Fibroblast of the aortic adventitia (primary cell): ENCODE data around the gene URB2. TPM values are rescaled to one million over a fixed set of nuclear protein-coding genes. Genes with fewer than 3 reads are reported as not detected.

Experiments used
- DNase-seq: peaks from one replicate; pipeline ENCODE4 v3.0.0-alpha.2; 2010; ENCODE audit warnings: low read depth
- H3K4me3 ChIP-seq: 2 replicates; pipeline ENCODE4 v1.5.1; 2011; ENCODE audit warnings: low read depth, mild to moderate bottlenecking, control low read depth, low read length, moderate library complexity
- total RNA-seq: library from RNA; depleted of rRNA; stranded (reverse); fragments of >200 nt; gene quantifications from 2 replicates; pipeline ENCODE4 v1.2.3, GENCODE V29; 2012; ENCODE audit warnings: low replicate concordance
- TF ChIP-seq, protein P1 (sequence below): IDR thresholded peaks from 2 replicates; pipeline ENCODE4 v1.5.1; 2011; ENCODE audit warnings: mild to moderate bottlenecking, low read length, control low read depth, inconsistent platforms; ENCODE audit not compliant: insufficient read depth

The URB2 gene
- total RNA-seq, 1 donor = 9.6 TPM

DNA sequence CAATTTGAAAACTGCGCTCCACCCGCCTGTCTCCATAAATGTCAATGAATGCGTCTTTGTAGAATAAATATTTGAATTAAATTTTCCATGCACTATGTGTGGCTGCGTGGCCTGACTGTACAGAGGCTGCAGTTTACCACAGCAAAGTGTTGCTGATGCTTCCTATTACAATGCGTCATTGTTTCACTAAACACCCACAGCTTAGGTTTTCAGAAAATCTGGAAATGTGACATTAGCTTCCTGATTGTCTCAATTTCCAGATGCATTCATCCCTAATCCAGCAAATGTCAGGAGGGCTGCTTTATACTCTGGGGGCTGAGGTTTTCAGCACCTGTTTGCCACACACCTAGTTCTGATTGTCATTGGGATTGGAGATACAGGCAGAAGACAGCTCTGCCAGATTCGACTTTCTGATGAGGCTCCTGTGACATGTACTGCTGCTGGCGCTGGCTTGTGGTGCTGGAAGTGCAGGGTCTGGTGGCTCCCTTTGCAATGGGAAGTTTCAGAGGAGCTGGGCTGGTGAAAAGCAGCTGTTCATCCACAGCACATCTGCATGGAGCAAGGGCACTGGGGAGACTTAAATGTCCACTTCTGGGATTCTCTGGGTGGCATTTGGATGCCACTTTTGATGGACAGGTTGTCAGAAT, 40.0 kb downstream of the URB2 start:
- TF ChIP-seq, protein P1, sequence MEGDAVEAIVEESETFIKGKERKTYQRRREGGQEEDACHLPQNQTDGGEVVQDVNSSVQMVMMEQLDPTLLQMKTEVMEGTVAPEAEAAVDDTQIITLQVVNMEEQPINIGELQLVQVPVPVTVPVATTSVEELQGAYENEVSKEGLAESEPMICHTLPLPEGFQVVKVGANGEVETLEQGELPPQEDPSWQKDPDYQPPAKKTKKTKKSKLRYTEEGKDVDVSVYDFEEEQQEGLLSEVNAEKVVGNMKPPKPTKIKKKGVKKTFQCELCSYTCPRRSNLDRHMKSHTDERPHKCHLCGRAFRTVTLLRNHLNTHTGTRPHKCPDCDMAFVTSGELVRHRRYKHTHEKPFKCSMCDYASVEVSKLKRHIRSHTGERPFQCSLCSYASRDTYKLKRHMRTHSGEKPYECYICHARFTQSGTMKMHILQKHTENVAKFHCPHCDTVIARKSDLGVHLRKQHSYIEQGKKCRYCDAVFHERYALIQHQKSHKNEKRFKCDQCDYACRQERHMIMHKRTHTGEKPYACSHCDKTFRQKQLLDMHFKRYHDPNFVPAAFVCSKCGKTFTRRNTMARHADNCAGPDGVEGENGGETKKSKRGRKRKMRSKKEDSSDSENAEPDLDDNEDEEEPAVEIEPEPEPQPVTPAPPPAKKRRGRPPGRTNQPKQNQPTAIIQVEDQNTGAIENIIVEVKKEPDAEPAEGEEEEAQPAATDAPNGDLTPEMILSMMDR = no peak
- no peak for DNase-seq
- H3K4me3 ChIP-seq = no peak overlapping the region

DNA sequence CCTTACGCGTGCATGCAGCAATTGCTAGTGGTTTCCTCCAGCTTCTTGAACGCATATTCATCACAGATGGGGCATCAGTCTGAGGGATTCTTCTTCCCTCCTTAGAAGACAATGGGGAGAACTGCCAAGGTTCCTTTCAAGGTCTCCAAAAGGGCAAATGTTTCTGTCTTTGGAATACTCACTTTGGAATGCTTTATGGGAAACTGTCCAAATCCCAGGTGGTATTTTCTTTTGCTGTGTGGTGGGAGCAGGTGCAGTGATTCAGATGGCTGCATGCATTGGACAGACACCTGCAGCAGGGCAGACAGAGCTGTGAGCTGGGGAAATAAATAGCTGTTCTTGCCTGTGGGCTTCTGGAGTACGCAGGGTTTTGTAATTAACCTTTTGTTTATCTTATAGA, 40.5 kb downstream of the URB2 start:
- DNase-seq = no peak
- no peak overlapping the region for H3K4me3 ChIP-seq
- TF ChIP-seq, protein P1 = no peak

DNA sequence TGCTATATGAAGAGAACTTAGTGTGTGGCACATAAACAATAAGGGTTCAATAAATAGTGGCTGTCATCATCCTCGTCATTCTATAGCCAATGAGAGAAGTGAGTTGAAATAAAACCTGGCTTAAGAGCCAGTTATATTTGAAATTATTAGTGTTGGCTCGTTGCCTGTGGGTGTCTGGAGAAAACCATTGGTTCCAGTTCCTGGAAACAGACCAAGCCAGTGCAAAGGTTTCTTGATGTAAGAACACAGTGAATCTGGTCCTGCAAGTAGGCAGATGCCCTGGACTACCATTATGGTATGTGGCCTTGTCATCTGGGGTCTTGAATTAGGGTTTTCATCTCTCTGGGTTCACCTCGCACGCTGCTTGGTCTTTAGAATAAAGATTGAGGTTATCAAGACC, 43.3 kb downstream of the URB2 start:
- peak; percentile 38 for DNase-seq
- TF ChIP-seq, protein P1 = no peak
- H3K4me3 ChIP-seq = no peak overlapping the region

DNA sequence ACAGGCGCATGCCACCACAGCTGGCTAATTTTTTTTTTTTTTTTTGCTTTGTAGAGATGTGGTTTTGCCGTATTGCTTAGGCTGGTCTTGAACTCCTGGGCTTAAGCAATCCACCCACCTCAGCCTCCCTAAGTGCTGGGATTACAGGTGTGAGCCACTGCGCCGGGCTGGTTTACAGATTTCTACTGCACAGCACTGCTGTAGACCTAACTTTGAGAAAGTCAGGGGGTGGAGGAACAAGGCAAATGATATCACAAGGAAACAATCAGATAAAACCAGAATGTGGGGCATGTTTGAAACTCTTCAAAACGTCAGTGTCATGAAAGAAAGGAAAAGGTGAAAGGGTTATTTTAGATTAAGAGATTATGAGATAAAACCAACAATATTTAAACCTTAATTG, 45.3 kb downstream of the URB2 start:
- no peak overlapping the region for H3K4me3 ChIP-seq
- TF ChIP-seq, protein P1 = no peak
- no peak for DNase-seq

DNA sequence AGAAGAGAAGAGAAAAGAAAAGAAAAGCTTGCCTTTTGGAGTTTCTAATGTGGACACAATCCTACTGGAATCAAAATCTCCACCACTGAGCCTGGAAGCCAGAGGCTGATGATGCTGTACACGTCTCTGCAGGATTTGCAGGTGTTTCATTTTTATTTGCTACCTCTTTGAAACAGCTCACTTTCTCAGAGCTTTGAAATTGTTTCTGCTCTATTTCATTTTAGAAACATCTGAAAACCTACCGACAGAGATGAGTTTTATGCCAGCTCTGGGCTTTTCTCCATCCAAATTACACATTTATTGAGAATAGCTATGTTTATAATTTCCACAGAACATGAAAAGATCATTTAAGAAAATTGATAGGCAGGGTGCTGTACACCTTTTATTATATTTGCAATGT, 46.2 kb downstream of the URB2 start:
- TF ChIP-seq, protein P1 = no peak
- no peak for DNase-seq
- no peak overlapping the region for H3K4me3 ChIP-seq

DNA sequence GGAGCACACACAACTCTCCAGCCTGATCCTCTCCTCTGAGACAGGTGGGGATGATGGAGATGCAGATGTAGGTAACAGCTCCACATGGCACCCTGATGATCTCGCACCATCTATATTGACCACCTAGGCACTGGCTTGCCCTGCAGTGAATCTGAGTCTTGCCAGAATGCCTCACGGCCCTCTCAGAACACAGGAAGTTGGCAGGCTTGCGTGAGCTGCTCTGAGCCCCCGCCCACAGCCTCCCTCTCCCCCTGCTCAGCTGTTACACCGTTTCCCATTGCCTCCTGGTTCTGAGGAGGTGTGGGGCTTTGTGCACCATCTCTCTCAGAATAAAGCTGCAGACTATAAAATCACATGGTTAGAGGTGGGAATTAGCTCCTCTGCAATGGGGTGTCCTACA, 48.0 kb downstream of the URB2 start:
- TF ChIP-seq, protein P1 = no peak
- no peak overlapping the region for H3K4me3 ChIP-seq
- no peak for DNase-seq

DNA sequence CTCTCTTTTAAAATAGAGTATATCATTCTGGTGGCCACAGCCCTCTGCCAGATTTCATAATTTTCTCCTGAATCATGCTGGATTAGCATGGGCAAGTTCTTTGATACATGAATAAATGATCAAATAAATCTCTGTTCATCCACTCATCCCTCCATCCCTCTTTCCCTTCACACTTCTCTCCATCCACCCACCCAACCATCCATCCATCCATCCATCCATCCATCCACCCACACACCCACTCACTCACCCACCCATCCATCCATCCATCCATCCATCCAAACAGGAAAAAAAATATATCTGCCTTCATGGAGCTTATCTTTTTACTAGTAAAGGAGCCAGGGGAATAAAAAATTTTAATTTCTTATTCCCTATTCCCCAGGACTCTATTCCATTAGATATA, 49.3 kb downstream of the URB2 start:
- no peak for DNase-seq
- H3K4me3 ChIP-seq = no peak overlapping the region
- TF ChIP-seq, protein P1 = no peak
